Heart right ventricle (tissue), 16 donors: Measurements from ENCODE around the gene TNS1. TPM values are rescaled to one million over a fixed set of nuclear protein-coding genes. Genes with fewer than 3 reads are reported as not detected.

Experiments
- ATAC-seq, 8 donors: fragments of 200-7000 bp; cut with Tn5 transposase; one replicate each; pipeline ENCODE4 v1.9.1; 2020; ENCODE audit warnings: mild to moderate bottlenecking in 8 of 8, moderate library complexity in 8 of 8, moderate number of reproducible peaks in 1 of 8
- DNase-seq, 2 donors: peaks; one replicate each; pipeline ENCODE4 v3.0.0-alpha.2; 2020
- H3K27ac ChIP-seq, 10 donors: fragments of 200-600 bp; sonication (generic) in 2 of 10; one replicate each; pipeline versions ENCODE4 v1.5.0 to v1.8.0; 2020 to 2022; ENCODE audit warnings: mild to moderate bottlenecking in 3 of 10
- H3K27me3 ChIP-seq, 7 donors: fragments of 200-600 bp; one replicate each; pipeline ENCODE4 v1.8.0; 2021 to 2022; ENCODE audit warnings: mild to moderate bottlenecking in 2 of 7
- H3K36me3 ChIP-seq, 9 donors: fragments of 200-600 bp; sonication (generic) in 1 of 9; one replicate each; pipeline versions ENCODE4 v1.5.0 to v1.8.0; 2020 to 2022; ENCODE audit warnings: mild to moderate bottlenecking in 2 of 9
- H3K4me1 ChIP-seq, 9 donors: fragments of 200-600 bp; sonication (generic) in 1 of 9; one replicate each; pipeline versions ENCODE4 v1.5.0 to v1.8.0; 2020 to 2022; ENCODE audit warnings: mild to moderate bottlenecking in 4 of 9
- H3K4me3 ChIP-seq, 10 donors: fragments of 200-600 bp; sonication (generic) in 2 of 10; one replicate each; pipeline versions ENCODE4 v1.5.0 to v1.8.0; 2020 to 2022; ENCODE audit warnings: mild to moderate bottlenecking in 7 of 10, moderate library complexity in 2 of 10
- H3K9me3 ChIP-seq, 11 donors: fragments of 200-600 bp in 10 of 11; sonication (generic) in 2 of 11; one replicate each; pipeline versions ENCODE4 v1.5.0 to v1.8.0; 2013 to 2022; ENCODE audit warnings: mild to moderate bottlenecking in 2 of 11, control low read depth in 1 of 11, moderate library complexity in 1 of 11
- WGBS, 2 donors: extraction: QIAGEN DNeasy Blood & Tissue Kit; methylation state at CpG; one replicate each; pipeline ENCODE4 v1.1.7; 2013; ENCODE audit warnings: inconsistent platforms in 1 of 2; 5-methylcytosine and 5-hydroxymethylcytosine counted together
- intact Hi-C, 10 donors: fragments of 100-400 bp; cut with DNase I; formaldehyde crosslinking; loops; one replicate each; pipeline versions ENCODE4 v1.11.1 to v1.14.2; 2022
- polyA plus RNA-seq, 2 donors: library from polyadenylated mRNA; stranded (reverse); fragments of 200-250 nt; gene quantifications; one replicate each; pipeline ENCODE4 v1.2.3, GENCODE V29; 2013
- total RNA-seq, 10 donors: library from RNA; stranded (reverse); fragmentation: NEBNext Ultra II Directional in 3 of 10; extraction: Animal tissue kit (Norgen Biotek cat#: 25700) in 3 of 10; gene quantifications; one replicate each; pipeline versions ENCODE4 v1.2.1 to v1.2.4, GENCODE V29; 2021 to 2023
- TF ChIP-seq, protein P1 (sequence below), 9 donors: fragments of 200-600 bp; sonication (generic) in 2 of 9; IDR thresholded peaks; one replicate each; pipeline versions ENCODE4 v1.5.0 to v1.8.0; 2021 to 2022; ENCODE audit warnings: antibody characterized with exemption in 9 of 9, mild to moderate bottlenecking in 5 of 9, moderate library complexity in 1 of 9
- donor health status: Arrhythmogenic right ventricular cardiomyopathy.
- donor health status: ischemic (EF 13 %, LVEDD 7.1; RV severe dilation, severe dysfunction).
- donor health status: healthy with polysubstance abuse.
- donor health status: DM: no; HTN: yes; CAD: no.
- donor health status: DM: no; HTN: no; CAD: no.
- donor health status: ischemic (EF 25% LVEDD 6.9; RV normal size, moderate dysfunction).
- donor health status: ischemic (EF 25% LVEDD 5.7; RV mildly dilated, moderate dysfunction).
- donor health status: healthy.
- donor health status: DM: yes; HTN: yes; CAD: no.
- donor health status: Ischemic cardiomyopathy.
- donor health status: ischemic (EF 35%, LVEDD 5.7; RV mildly dilated, moderate dysfunction).
- donor health status: nonischemic (EF 11% LVEDD 7.7; RV severe dilation, severe dysfunction).
- donor health status: DM: yes; HTN: yes; CAD: no.
- donor health status: PGD.
- donor health status: ischemic (EF 29% LVEDD 5.4; RV normal size, mild dysfunction).
- donor health status: nonischemic (EF 23%, LVEDD 6.1; RV moderate dilation, normal function).

The TNS1 gene
- total and polyA plus RNA-seq, 12 donors: 64.6 to 844 (median 731) TPM

DNA sequence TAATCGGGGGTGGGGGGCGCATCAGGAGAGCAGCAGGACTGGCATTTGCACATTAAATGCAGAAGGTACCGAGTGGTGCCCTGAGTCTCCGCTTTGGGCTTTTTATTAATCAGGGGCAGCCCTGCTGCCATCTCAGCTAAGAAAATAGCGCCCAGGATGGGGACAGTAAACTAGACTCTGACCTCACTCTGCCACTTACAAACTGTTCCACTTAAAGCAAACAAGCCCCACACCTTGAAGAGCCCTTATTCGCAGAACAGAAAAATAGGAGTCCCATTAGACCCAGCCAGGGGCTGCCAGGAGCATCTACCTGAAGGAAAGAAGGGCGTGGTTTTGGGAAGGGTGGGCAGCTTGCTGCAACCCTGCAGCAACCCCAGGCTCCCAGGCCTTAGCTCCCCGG is 165.3 kb downstream of the TNS1 start:
- no peak for DNase-seq
- H3K9me3 ChIP-seq: no peaks in the 10 kb centered on the region
- TF ChIP-seq, protein P1, sequence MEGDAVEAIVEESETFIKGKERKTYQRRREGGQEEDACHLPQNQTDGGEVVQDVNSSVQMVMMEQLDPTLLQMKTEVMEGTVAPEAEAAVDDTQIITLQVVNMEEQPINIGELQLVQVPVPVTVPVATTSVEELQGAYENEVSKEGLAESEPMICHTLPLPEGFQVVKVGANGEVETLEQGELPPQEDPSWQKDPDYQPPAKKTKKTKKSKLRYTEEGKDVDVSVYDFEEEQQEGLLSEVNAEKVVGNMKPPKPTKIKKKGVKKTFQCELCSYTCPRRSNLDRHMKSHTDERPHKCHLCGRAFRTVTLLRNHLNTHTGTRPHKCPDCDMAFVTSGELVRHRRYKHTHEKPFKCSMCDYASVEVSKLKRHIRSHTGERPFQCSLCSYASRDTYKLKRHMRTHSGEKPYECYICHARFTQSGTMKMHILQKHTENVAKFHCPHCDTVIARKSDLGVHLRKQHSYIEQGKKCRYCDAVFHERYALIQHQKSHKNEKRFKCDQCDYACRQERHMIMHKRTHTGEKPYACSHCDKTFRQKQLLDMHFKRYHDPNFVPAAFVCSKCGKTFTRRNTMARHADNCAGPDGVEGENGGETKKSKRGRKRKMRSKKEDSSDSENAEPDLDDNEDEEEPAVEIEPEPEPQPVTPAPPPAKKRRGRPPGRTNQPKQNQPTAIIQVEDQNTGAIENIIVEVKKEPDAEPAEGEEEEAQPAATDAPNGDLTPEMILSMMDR (IDR thresholded peaks at IDR 0.05): no peak
- peak overlapping the region; percentile 71 to 97 (median 90) for H3K27ac ChIP-seq
- H3K27me3 ChIP-seq: no peaks in the 10 kb centered on the region
- 61 to 74% methylated on average over 8 of the region's 8 CpGs for WGBS, 2 donors
- peaks cover 0 to 77% (median 38%) of the 10 kb centered on the region in 9 donors for H3K36me3 ChIP-seq
- H3K4me1 ChIP-seq: peaks cover 56 to 100% (median 97%) of the 10 kb centered on the region in 9 donors
- no peak overlapping the region for H3K4me3 ChIP-seq
- no peak for ATAC-seq
- intact Hi-C loops: loop anchor here in 1 of 10 donors (5.0 kb wide), 1 partner anchor 35 kb away; no protein-coding TSS in a partner anchor

DNA sequence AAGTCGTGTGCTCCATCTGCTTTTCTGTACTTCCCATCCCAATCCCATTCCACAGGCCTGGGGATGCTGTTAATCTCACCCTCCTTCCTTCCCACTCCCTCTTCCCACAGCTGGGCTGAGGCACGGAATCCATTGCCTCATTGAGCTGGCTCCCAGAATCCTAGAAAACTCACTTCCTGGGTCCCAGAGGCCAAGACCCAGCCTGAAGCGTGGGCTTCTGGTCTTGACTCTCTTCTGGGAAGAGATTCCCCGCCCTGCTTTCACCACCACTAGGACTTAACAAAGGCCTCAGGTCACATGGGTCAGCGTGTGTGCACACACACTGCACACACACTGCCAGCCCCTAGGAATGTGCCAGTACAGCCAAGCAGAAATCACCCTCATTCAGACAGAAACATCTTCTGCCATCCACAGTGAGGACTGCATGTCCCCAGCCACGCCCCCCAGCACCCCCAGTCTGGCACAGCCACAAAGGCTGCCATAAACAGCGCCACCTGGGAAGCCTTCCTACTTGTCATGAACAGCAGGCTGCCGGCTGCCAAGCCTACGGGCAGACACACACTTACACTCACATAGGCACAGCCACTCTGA is 165.8 kb downstream of the TNS1 start:
- intact Hi-C loops: loop anchor here in 1 of 10 donors (5.0 kb wide), 1 partner anchor 35 kb away; no protein-coding TSS in a partner anchor
- H3K36me3 ChIP-seq: peaks cover 0 to 77% (median 39%) of the 10 kb centered on the region in 9 donors
- DNase-seq (peak; percentile 81 to 84), ATAC-seq (peak; percentile 48 to 73 (median 62))
- H3K27me3 ChIP-seq: no peaks in the 10 kb centered on the region
- H3K4me1 ChIP-seq: peaks cover 56 to 100% (median 97%) of the 10 kb centered on the region in 9 donors
- no peak overlapping the region for H3K4me3 ChIP-seq
- TF ChIP-seq, protein P1 (IDR thresholded peaks at IDR 0.05): peak in 7 of 9 donors; percentile 15 to 50 (median 36)
- peak overlapping the region; percentile 71 to 97 (median 90) for H3K27ac ChIP-seq
- 19 to 26% methylated on average over 9 of the region's 9 CpGs for WGBS, 2 donors
- no peaks in the 10 kb centered on the region for H3K9me3 ChIP-seq

DNA sequence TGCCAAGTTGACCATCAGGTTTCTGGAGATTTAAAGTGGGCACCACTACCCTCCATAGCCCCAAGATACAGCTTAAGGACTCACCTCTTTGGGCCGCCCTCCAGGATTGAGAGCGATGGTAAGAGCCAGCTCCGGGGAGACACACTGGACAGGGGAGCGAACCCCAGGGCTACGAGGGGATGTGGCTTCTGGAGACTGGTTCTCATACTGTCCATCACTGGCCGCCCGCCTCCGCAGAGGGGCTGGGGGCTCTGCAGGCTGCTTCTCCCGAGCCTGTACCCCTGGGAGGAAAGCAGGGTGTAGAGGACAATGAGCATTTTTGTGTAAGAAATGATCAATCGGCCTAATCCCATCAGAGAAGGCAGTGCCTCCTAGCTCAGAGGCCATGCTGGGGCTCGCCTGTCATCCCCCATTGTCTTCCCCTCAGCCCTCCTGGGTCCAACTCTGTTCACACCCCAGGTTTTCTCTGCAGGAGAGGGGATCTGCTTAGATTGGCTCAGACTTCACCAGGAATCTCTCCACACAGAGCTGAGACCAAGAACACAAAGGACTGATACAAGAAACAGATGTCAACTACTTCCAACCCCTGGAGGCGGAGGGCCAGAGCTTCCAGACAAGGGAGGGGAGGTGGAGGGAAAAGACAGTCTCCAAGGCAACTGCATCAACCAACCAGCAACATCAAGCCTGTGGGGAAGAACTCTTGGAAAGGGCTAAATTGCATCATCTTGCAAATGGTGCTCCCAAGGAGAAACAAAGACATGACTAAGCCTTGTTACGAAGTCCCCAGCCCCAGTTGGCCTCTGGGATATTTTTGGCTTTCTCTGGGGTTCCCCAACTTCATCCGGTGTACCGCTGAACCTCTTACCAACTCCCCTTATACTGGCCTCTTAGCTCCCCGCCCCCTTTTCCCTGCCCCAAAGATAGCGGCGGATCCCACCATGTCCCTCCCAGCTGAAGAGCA is 166.6 kb downstream of the TNS1 start:
- Histone ChIP-seq H3K27me3 (no peaks in the 10 kb centered on the region), H3K36me3 (peaks cover 0 to 77% (median 43%) of the 10 kb centered on the region in 9 donors), H3K27ac (peak overlapping the region; percentile 71 to 97 (median 90)), H3K9me3 (no peaks in the 10 kb centered on the region), H3K4me1 (peaks cover 50 to 100% (median 91%) of the 10 kb centered on the region in 9 donors), H3K4me3 (no peak overlapping the region)
- DNase-seq (peak; percentile 70 to 90), ATAC-seq (peak; percentile 20 to 81 (median 64))
- TF ChIP-seq, protein P1 (IDR thresholded peaks at IDR 0.05): no peak
- intact Hi-C loops: loop anchor here in 1 of 10 donors (5.0 kb wide), 1 partner anchor 34 kb away; no protein-coding TSS in a partner anchor
- WGBS, 2 donors: 54 to 57% methylated on average over 18 of the region's 18 CpGs
